AG04450 (cell line): Measurements from ENCODE around the gene KRT86. TPM values are rescaled to one million over a fixed set of nuclear protein-coding genes. Genes with fewer than 3 reads are reported as not detected.
"Not testable (repeated sequence)": the region's sequence is repeated elsewhere in the genome, so short reads cannot be mapped to it uniquely, and the experiment has no call there.

ENCODE experiments used
- CTCF ChIA-PET: fragments of 300-600, 350-600 bp; formaldehyde crosslinking; extraction: SDS; loops from one replicate; lab custom pipeline; 2022; ENCODE audit warnings: antibody characterized with exemption, inconsistent platforms; lab: Charles Lee
- POLR2A ChIA-PET: fragments of 350-600 bp; formaldehyde crosslinking; extraction: SDS; loops from one replicate; lab custom pipeline; 2021; ENCODE audit warnings: antibody characterized with exemption, inconsistent platforms; lab: Yijun Ruan, JAX
- DNase-seq: peaks from one replicate; pipeline ENCODE4 v3.0.0-alpha.2; 2011; ENCODE audit warnings: low read depth, low spot score
- H3K27ac ChIP-seq: one replicate; pipeline ENCODE4 v1.5.1; 2012; ENCODE audit warnings: low read depth, low read length, control low read depth
- H3K27me3 ChIP-seq: one replicate; pipeline ENCODE4 v1.6.0; 2012; ENCODE audit warnings: low read length; ENCODE audit not compliant: control insufficient read depth, insufficient read depth
- H3K4me3 ChIP-seq: 2 replicates; pipeline ENCODE4 v1.5.1; 2011; ENCODE audit warnings: mild to moderate bottlenecking, low read depth, low read length, control low read depth
- H3K9me3 ChIP-seq: 2 replicates; pipeline ENCODE4 v1.5.1; 2012; ENCODE audit warnings: low read length; ENCODE audit not compliant: control insufficient read depth, insufficient read depth
- CTCF ChIP-seq: IDR thresholded peaks from 2 replicates; pipeline ENCODE4 v1.5.1; 2011; ENCODE audit warnings: low read depth, low read length, control low read depth, inconsistent platforms
- polyA plus RNA-seq: library from polyadenylated mRNA; depleted of rRNA; stranded (reverse); fragments of >200 nt; gene quantifications from 2 replicates; pipeline ENCODE4 v1.2.3, GENCODE V29; 2011

KRT86 gene
- polyA plus RNA-seq, 1 experiment, result 0.04 TPM

GRCh38 chr12:52338241-52338960, 64.0 kb downstream of the KRT86 start:
- peaks cover 4% of the 10 kb centered on the region for H3K9me3 ChIP-seq
- ChIA-PET POLR2A (no interaction called here), CTCF (interaction anchor here (0.9 to 4.4 kb wide), 5 partner anchors 9 to 541 kb away, joined by 3 to 20 read pairs (median 3); no protein-coding TSS in a partner anchor)
- H3K27ac ChIP-seq, result no peak overlapping the region
- no peak for DNase-seq
- H3K27me3 ChIP-seq, result peaks cover 30% of the 10 kb centered on the region
- no peak overlapping the region for H3K4me3 ChIP-seq
- TF ChIP-seq CTCF, result no peak

- H3K27ac ChIP-seq, result no peak overlapping the region
- H3K9me3 ChIP-seq, result peaks cover 8% of the 10 kb centered on the region
- DNase-seq, result no peak
- no peak overlapping the region for H3K4me3 ChIP-seq
- TF ChIP-seq CTCF, result no peak
- POLR2A ChIA-PET, result no interaction called here
- peaks cover 37% of the 10 kb centered on the region for H3K27me3 ChIP-seq
- CTCF ChIA-PET, result interaction anchor here (4.4 kb wide), 1 partner anchor 14 kb away, joined by 20 read pairs; no protein-coding TSS in a partner anchor
These were observed 66.7 kb downstream of the KRT86 start for GRCh38 chr12:52341066-52341580.

GRCh38 chr12:52342781-52343490, 68.5 kb downstream of the KRT86 start:
- no peak for TF ChIP-seq CTCF
- no peak for DNase-seq
- CTCF ChIA-PET, result no interaction called here
- H3K9me3 ChIP-seq, result peaks cover 8% of the 10 kb centered on the region
- peaks cover 41% of the 10 kb centered on the region for H3K27me3 ChIP-seq
- no peak overlapping the region for H3K27ac ChIP-seq
- H3K4me3 ChIP-seq, result no peak overlapping the region
- POLR2A ChIA-PET, result no interaction called here

- Histone ChIP-seq H3K4me3 (no peak overlapping the region), H3K27ac (no peak overlapping the region), H3K9me3 (peaks cover 8% of the 10 kb centered on the region), H3K27me3 (peaks cover 38% of the 10 kb centered on the region)
- ChIA-PET CTCF (no interaction called here), POLR2A (no interaction called here)
- no peak for DNase-seq
- TF ChIP-seq CTCF, result no peak
These were observed 69.1 kb downstream of the KRT86 start for GRCh38 chr12:52343550-52343949.

- CTCF ChIA-PET, result no interaction called here
- POLR2A ChIA-PET, result no interaction called here
- Histone ChIP-seq H3K27me3 (peaks cover 38% of the 10 kb centered on the region), H3K4me3 (no peak overlapping the region), H3K9me3 (peaks cover 8% of the 10 kb centered on the region), H3K27ac (no peak overlapping the region)
- no peak for TF ChIP-seq CTCF
- no peak for DNase-seq
These were observed 69.7 kb downstream of the KRT86 start for GRCh38 chr12:52344111-52344510.

GRCh38 chr12:52345041-52345440, 70.6 kb downstream of the KRT86 start:
- H3K4me3 ChIP-seq, DNase-seq, H3K9me3 ChIP-seq, H3K27ac ChIP-seq, POLR2A ChIA-PET: not testable (repeated sequence)
- H3K27me3 ChIP-seq, result peaks cover 37% of the 10 kb centered on the region
- CTCF ChIA-PET, result interaction anchor here (0.6 kb wide), 1 partner anchor 27 kb away, joined by 3 read pairs; no protein-coding TSS in a partner anchor
